DMS153 (cell line): ENCODE results near the gene LY6G6C.

ENCODE experiments used
- DNase-seq: peaks from one replicate; lab custom pipeline; 2025; lab: John Stamatoyannopoulos, UW

Gene LY6G6C

GRCh38 chr6:31741815-31742214 is 20.3 kb upstream of the LY6G6C start:
- DNase-seq, result no peak

- no peak for DNase-seq
Measured at GRCh38 chr6:31740397-31741223, 19.1 kb upstream of the LY6G6C start.

DNA sequence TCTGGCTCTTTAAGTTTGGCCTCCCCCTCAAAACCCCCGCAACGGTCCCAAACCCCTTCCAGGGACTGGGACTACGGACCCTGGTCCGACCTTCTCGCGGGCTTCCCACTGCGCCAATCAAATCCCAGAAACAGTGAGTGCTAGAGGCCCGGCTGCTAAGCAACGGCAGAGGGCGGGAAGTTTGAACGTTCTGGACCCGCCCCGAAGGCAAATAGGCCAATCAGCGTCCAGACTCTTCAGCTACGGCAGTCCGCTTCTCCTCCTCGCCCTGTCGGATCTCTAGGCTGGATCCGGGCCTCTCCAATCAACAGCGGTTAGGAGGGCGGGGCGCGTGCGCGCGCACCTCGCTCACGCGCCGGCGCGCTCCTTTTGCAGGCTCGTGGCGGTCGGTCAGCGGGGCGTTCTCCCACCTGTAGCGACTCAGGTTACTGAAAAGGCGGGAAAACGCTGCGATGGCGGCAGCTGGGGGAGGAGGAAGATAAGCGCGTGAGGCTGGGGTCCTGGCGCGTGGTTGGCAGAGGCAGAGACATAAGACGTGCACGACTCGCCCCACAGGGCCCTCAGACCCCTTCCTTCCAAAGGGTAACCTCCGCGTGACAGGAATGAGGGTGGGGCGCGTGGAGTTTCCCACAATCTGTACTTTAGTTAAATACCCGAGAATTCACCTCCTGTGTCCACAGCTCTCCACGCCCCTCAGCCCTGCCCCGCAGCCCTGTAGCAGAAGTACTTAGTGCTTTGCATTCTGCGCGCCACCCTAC is 18.3 kb upstream of the LY6G6C start, which contains the start of gene MSH5:
MSH5 (plus strand) TSS at position 367 of the 758 bp plus-strand sequence. CDS start 462 bp downstream, outside the sequence.
- peak; percentile 99 for DNase-seq

GRCh38 chr6:31737991-31738979 is 16.7 kb upstream of the LY6G6C start:
- peak; percentile 95 for DNase-seq

- DNase-seq, result peak; percentile 72
Measured at GRCh38 chr6:31737315-31737990, 15.9 kb upstream of the LY6G6C start.

DNA sequence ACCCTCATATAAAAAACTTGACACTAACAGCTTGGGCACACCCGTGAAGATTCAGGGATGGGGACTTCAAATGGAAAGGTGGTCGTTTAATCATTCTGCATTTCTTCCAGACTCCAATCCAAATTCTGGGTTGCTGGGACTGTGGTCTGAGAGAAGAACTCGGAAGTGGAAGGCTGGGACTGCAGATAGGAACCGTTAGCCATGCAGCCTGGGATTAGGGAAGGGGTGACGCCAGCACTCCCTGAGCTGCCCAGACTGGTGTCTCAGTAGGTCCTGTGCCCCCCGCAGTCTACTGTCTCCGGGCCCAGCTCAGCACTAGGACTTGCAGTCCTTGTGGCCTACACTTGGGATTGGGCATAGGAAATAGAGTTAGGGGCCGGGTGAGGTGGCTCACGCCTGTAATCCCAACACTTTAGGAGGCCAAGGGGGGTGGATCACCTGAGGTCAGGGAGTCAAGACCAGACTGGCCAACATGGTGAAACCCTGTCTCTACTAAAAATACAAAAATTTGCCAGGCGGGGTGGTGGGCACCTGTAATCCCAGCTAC is 15.3 kb upstream of the LY6G6C start:
- DNase-seq, result no peak

GRCh38 chr6:31736021-31736767 is 14.6 kb upstream of the LY6G6C start, which contains the start of gene CLIC1:
Gene CLIC1 (minus strand): TSS chr6:31736530. CDS start chr6:31736300, 230 bp downstream.
- DNase-seq, result peak; percentile 82

DNA sequence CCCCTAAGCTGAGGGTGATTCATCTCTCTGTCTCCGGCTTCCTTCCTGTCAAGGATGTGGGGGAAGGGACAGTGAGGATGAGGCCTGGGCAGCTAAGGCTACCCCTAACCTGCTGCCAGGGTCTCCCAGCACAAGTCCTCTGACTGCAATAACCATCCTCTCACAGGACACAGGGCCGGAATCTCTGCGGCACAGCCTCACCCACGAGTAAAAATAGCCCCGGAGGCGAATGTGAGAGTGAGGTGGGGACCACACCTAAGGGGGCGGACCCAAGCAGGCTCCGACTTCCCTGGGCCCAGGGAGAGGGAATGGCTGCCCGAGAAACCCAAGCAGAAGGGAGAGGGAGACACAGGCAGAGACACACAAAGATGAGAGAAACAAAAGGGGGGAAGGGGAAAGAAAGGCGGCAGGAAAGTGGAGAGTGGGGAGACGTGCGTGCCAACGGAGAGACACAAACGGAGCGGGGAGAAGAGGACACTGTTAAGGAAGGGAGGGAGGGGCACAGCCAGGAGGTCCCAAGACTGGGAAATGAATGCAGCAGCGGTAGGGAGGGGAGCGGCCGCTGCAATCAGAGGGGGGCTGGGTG is 13.4 kb upstream of the LY6G6C start:
- no peak for DNase-seq

GRCh38 chr6:31734247-31734820 is 12.8 kb upstream of the LY6G6C start:
- no peak for DNase-seq

DNA sequence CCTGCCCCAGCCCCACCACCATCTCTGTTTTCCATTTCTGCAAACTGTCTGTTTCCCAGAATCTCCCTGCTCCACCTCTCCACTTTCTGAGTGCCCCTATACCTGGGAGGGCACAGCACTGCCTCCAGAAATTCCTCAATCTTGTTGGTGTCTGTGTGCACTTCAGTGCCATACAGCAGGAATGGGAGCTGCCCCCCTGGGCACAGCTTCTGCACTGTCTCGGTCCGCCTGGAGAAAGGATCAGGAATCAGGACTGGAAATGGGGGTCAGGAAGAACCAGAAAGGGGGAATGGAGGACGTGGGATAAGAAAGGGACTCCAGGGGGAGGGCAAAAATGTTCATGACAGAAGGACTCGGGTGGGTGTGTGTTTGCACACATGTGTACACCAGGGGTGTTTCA is 12.2 kb upstream of the LY6G6C start:
- DNase-seq, result no peak

GRCh38 chr6:31732029-31732428 is 10.5 kb upstream of the LY6G6C start:
- no peak for DNase-seq

- no peak for DNase-seq
Measured at GRCh38 chr6:31730631-31731086, 9.1 kb upstream of the LY6G6C start.

DNA sequence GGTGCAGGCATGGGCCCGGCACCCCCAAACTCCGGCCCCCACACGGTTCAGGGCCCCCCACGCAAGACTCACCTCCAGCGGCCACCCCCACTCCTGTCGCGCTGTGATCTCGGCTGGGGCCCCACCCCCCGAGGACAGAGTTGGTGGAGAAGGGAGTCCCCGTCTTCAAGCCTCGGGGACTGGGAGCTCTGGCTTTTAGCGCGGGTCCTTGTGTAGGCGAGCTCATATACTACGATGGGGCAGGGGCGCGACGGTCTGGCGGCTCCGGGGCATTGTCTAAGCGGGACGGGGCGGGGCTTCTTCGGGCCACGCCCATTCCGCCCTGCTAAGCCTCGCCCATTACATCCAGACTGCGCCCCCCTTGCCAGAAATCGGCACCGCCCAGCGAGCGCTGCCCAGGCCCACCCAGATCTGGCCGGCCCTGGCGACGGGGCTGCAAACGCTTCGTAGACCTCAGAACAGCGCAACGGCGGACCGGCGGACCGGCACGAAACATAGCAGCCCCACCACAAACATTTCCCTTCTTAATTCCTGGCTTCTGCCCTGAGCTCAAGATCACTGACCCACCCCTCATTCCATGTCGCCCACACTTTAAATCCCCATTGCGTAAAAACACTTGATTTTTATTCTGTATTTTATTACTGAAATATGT is 8.6 kb upstream of the LY6G6C start:
- DNase-seq, result peak; percentile 51

GRCh38 chr6:31729515-31729978 is 8.0 kb upstream of the LY6G6C start:
- peak; percentile 86 for DNase-seq

DNA sequence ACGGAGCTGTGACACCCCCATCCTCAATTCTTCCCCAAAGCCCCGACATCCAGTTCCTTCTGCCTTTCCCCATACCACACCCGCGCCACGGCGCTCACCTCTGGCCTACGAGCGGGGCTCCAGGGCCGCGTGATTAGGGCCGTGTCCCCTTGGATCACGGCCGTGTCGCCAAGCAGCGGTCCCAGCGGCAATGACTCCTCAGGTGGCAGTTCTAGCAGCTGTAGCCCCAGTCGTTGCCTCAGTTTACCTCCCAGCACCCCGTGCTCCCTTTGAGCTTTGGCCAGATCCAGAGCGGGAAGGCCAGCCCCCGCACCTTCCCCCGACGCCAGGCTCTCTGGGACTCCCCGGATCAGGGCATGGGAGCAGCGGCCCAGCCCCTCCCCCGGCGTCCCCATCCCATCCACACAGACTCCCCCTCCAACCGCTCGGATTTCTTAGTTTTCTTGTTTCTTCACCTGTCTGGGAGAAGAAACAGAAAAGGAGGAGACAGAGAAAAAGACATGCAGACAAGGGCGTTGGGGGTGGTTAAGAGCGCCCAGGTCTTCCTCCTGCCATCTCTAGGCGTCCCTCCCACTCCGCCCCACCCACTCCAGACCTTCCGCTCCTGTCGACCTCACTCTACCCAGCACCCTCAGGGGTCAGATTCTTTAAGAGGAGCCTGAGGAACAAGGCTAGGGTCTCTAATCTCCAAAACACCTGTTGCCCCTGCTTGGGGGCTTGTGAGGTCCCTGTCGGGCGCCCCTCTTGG is 7.4 kb upstream of the LY6G6C start, which contains the start of gene DDAH2:
DDAH2 (minus strand) TSS at position 533 of the 748 bp plus-strand sequence; CDS start at position 395, 138 bp downstream.
- no peak for DNase-seq

DNA sequence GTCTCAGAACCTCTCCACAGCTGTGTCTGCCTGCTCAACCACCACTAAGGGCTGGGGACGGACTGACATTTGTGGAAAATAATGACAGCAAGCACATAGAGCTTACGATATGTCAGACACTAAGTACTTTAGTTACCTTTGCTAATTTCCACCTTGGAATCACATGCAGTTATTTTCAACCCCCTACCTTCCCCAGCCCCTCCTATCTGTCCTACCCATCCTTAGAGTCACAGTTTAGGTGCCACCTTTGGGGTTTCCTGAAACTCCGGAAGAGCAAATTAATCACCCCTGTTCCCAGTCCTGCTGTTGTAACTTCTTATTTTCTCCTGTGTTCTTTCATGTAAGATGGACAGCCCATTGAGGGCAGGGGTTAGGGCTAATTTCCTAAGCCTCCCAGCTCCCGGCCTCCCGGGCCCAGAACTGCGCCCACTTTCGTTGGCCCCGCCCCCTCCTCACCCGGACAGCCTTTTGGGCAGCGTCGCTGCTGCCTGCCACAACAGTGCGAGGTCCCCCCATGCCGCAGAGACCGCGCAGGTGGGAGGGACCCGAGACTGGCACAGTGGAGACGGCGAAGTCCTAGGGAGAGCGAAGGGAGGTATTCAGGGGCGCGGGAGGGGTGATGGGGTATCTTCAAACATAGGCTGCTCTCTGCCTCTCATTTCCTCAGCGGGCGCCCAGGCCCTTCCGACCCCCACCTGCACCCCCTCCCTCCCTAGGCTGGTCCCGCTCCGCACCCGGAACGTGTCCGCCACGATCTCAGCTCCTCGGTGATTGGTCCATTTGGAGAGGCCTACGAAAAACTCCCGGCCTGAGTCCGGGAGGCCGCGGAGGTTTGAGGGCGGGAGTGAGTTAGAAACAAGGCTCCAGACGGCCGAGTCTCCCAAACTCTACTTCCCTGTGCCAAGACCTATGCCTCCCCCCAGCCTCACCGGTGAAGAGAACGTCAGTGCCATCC is 6.4 kb upstream of the LY6G6C start:
- no peak for DNase-seq
